HCT116 (cell line): ENCODE results near the gene RHOH.

Source experiments
- EZH2 ChIP-seq: fragments of 200-600 bp; sonication (generic); IDR thresholded peaks from 2 replicates; pipeline ENCODE4 v1.6.1; 2017; ENCODE audit warnings: antibody characterized with exemption, mixed run types
- MAX ChIP-seq: IDR thresholded peaks from 2 replicates; pipeline ENCODE4 v1.6.1; 2012

GRCh38 chr4:40214661-40215418 lies 18.0 kb downstream of the RHOH start:
- TF ChIP-seq MAX (no peak), EZH2 (no peak)
